HPDE6-E6E7 (cell line): Measurements from ENCODE around the gene WNT3A.

ENCODE experiments used
- DNase-seq: peaks from one replicate; pipeline ENCODE4 v3.0.0; 2011; ENCODE audit warnings: missing footprints; ENCODE audit errors: extremely low spot score

The WNT3A gene

DNA sequence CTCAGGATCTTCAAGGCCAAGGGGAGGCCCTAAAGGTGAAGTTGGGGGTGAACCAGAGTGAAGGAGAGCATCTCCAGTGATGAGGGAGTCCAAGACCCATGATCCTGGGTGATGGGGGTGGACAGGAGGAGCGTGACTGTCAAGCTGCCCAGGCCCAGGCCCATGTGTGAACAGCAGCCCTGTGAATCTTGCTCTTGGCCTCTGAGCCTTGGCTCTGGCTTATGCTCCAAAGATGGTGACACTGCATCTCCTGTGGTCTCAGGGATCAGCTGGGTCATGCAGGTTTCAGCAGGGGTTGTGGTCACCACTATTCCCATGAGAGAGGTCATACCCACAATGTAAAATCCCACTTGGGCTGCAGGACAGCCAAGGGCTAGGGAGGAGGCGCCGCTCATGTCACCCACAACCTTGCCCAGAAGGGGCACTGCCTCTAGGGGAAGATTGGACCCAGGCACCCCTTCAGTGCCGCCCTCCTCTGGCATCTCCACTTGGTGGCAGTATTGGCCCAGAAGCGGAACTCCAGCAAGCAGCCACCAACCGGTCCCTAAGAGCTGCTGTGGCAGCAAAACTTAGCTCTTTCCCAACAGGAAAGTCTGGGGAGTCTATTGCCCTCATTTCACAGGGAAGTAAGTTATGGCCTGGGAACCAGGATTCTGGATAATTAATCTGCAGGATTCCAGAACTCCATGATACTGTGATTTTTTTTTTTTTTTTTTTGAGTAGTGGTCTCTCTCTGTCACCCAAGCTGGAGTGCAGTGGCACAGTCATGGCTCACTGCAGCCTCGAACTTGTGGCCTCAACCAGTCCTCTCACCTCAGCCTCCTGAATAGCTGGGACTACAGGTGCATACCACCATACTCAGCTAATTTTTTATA lies 7.5 kb upstream of the WNT3A start:
- peak; percentile 93 for DNase-seq

GRCh38 chr1:228000416-228000815 lies 6.4 kb upstream of the WNT3A start:
- no peak for DNase-seq

DNA sequence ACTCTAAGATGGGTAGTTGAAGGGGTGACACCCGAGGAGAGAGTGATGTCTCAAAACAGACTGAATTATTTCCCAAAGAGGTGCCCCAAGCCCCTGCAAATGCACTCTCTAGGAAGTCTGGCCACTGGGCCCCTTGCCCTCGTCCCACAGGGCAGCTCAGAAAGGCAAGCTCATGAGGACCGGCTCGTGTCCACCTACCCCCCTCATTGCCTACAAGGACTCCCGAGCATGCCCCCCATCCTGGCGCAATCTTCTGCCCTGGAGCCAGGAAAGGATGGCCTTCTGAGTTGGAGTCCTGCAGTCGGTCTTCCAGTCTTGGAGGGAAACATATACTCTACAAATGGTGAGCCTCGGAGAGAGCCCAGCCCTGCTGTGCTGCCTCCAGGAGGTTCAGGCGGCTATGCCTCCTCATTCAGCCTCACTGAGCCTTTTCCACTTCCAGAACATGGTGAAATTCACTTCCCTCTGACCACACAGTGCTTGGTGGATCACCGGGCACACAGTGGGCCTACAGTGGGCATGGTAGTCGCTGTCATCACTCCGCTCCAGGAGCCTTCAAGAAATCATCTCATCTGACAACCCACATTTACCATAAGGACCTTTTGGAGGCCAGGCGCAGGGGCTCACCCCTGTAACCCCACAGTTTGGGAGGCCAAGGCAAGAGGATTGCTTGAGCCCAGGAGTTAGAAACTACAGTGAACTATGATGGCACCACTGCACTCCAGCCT lies 5.8 kb upstream of the WNT3A start:
- no peak for DNase-seq

- DNase-seq, result no peak
Observed at GRCh38 chr1:228001738-228002535, 4.9 kb upstream of the WNT3A start.

DNA sequence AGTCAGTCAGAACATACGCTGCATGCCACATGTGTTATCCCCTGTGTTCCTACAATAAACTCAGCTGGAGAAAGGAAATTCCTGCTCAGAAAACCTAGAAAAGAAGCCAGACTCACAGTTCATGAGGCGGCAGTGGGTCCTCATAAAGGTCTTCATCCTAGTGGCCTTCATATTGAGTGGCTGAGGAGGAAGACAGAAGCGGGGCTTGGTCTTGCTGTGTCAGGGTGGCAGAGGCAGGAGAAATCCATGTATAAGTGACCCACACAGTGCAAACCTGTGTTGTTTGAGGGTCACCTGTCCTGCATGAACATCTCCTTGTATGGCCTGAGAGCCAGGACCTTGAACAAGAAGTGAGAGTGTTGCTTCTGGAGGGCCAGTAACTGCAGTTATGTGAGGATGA lies 4.0 kb upstream of the WNT3A start:
- no peak for DNase-seq

- DNase-seq, result no peak
Observed at GRCh38 chr1:228003461-228004330, 3.1 kb upstream of the WNT3A start.

- no peak for DNase-seq
Observed at GRCh38 chr1:228004331-228004855, 2.4 kb upstream of the WNT3A start.

- no peak for DNase-seq
Observed at GRCh38 chr1:228004856-228005462, 1.8 kb upstream of the WNT3A start.

DNA sequence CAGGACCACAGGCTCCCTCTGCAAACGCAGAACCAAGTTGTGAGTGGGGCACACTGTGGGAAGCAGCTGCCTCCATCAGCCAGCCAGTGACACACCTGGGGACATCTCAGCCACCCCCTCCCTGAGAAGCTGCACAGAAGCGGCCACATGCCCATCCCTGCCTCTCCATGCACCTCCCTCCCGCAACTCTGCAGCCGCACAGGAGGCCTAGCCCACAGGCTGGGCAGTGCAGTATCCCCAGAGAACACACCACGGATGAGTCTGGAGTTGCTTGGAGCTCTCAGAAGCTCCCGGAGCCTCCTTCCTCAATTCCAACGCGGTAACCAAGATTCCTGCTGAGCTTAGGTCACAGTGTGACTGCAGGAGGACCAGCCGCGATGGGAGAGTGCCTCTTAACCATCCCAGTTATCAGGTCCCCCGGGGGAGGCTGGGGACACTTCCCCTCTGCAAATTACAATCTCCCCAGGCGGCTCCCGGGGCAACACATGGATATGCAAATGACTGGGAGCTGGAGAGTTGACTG lies 1.2 kb upstream of the WNT3A start:
- DNase-seq, result no peak

DNA sequence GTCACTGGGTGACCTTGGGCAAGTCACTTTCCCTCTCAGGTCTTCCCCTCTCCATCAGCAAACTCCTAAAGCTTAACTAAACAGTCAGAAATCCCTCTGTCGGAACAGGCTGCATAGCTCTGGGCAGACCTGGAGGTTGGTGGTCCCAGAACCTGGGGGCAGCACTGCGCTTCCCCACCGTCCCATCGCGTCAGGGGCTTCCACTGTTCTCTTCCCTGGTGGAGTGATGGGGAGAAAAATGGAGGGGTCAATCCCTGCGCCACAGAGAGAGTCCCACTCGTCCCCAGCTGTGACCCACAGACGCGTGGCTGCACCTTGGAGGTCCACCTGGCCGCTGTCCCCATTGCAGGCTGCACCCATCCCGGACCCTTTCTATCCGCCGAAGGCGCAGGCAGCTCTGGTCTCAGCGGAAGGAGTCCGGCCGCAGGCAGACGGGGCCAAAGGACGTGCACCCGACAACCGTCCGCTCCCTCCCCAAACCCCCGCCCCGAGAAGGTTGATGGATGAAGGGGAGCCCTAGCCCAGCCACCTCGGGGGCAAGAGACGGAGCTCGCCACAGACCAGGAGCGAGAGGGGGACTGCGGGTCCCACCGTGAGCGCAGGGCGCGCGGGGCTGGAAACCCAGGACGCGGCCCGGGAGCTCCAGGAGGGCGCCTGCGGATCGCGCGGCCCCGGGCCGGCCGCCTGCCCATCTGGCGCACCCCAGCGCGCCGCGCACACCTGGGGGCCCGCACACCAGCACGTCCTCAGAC lies 588 bp upstream of the WNT3A start:
- no peak for DNase-seq

DNA sequence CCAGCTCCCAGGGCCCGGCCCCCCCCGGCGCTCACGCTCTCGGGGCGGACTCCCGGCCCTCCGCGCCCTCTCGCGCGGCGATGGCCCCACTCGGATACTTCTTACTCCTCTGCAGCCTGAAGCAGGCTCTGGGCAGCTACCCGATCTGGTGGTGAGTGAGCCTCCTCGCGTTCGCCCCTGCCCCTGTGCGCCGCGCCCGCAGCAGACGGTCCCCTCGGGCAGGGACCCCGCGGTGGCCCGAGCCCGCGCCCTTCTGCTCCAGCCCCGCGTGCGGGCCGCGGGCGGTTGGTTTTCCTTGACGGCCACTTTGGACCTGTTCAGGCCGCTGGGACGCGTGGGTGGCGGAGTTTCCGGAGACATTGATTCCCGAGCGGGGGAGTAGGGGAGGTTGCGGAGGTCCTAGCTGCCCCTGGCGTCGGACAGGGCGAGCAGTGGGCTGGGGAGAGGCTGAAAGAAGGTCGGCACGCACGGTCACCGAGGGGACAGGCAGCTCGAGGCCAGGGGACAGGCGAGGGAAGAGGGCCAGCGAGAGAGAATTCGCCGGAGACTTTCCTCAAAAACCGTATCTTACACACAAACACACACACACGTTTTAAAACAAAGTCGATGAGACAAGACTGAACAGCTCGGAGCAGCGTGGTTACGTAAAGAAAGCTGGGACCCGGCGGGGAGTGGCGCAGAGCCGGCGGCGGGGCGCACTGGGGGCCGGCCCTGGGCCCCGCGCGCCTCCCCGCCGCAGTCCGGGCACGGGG lies 427 bp downstream of the WNT3A start:
- DNase-seq, result no peak

DNA sequence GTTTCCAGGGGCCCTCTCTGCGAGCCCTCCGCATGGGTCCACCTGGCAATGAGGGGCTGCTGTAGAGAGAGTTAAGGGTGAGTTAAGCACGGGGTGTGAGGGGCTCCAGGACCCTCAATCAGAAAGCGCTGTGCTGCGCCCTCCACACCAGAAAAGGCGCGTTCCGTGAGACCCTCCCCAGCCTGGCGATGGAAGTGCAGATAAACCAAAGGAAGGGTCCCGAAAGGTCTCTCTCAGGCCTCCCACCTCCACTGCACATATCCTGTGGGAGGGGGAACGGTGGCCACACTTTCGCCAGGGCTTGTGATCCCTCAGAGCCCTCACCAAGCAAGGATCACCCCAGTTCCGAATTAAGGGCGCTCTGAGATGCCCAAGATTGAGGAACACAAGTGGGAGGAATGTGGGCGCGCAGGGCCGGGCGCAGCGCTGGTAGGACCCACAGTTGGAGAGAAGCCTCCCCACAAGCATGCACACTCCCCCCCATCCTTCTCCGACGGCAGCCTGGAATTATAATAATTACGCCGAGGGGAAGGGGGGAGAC lies 1.1 kb downstream of the WNT3A start:
- DNase-seq, result no peak

DNA sequence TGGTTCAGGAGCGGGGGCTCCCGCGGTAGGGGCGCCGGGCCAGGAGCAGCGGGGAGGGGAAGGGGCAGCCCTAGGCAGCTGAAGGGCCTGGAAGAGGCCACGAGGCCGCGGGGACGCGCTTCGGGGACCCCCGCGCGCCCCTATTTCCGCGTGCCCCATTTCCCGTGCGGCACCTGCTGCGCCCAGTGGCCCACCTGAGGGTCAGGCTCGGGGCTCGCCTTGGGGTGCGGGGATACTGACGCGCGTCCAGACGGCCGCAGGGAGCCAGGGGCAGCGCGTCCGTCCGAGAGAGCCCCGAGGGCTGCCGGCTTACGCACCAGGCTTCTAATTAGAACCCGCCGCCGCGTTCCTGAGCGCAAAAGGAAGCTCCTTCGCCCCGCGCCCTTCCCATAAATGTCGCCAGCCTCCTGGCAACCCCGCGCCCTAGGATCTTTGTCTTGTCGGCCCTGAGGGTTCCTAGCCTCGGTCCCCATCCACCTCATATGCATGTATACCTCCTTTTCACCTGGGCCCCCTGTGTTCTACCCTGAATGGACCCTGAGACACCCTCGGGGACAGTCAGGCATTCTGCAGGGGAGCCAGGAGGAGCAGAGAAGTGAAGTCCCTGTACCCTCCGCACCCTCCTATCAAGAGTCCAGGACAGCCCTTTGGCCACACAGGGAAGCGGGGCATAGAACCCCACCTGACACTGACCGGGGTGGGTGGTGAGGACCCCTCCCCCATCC lies 1.8 kb downstream of the WNT3A start:
- no peak for DNase-seq

DNA sequence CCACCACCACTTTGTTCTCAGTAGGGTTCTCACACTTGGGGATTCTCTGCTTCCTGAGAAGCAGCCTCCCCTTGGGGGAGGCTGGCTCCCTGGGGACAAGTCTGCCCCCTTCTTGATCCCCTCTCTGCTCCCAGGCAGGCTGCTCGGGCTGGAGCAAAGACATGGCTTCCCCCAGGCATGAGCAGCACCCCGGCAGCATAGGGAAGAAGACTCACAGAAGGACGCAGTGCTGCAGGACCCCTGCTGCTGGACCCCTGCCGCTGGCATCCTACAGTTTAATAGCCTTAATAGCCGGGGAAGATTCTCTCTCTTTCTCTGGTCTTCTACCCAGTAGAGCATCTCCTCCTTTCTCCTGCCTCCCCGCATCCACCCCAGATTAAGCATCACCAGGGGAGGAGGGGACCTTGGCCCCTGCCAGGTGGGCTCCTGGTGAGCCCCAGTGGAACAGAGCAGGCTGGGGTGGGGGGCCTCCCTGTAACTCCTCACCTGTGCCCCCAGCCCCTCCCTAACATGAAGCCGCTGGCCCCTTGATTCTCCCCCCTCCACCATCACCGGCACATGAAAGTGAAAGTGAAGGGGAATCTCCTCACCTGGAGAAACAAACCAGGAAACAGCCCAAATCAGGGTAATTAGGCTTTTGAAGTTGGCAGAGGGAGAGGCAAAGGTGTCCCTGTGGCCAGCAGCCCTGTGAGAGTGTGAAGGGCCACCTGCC lies 2.5 kb downstream of the WNT3A start:
- DNase-seq, result no peak

- no peak for DNase-seq
Observed at GRCh38 chr1:228009828-228010775, 3.3 kb downstream of the WNT3A start.

DNA sequence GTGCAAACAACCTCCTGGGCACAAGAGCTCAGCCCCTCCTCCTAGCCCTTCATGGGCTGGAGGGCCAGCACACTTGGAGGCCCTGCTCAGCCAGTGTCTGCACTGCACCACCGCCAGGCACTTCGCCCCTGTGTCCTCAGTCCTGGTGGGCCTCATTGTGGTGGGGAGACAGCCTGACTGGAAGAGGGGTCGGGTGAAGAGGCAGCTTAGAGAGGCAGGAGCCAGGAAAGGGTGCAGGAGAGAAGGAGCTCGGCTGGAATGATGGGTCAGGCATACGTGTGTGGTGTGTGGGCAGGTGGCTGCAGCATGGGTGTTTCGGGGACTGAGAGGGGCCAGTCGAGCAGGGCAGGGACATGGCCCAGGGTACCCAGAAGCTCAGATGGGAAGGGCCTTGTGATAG lies 4.1 kb downstream of the WNT3A start:
- no peak for DNase-seq
